WTC11 (cell line): ENCODE measurements around the gene EGFR. TPM values are rescaled to one million over a fixed set of nuclear protein-coding genes. Genes with fewer than 3 reads are reported as not detected.

ENCODE experiments used
- ATAC-seq: fragments of 200-7000 bp; cut with Tn5 transposase; 2 replicates; pipeline ENCODE4 v1.10.0; 2021; ENCODE audit warnings: mild to moderate bottlenecking, moderate library complexity
- CTCF ChIA-PET: fragments of 300-600 bp; sonication (Branson Sonifier 250); formaldehyde crosslinking; loops from one replicate; lab custom pipeline; 2021; ENCODE audit warnings: antibody characterized with exemption; lab: Charles Lee
- POLR2A ChIA-PET: fragments of 350-600 bp; sonication (Branson Sonifier 250); formaldehyde crosslinking; loops from one replicate; lab custom pipeline; 2021; ENCODE audit warnings: antibody characterized with exemption; lab: Charles Lee
- DNase-seq: peaks from one replicate; pipeline ENCODE4 v3.0.0; 2021; ENCODE audit warnings: low spot score
- H3K27ac Mint-ChIP-seq: 2 replicates; pipeline ENCODE4 v1.8.0; 2021; ENCODE audit warnings: mixed read lengths
- H3K27me3 Mint-ChIP-seq: 2 replicates; pipeline ENCODE4 v1.8.0; 2021; ENCODE audit warnings: low read depth, mild to moderate bottlenecking, moderate library complexity, mixed read lengths
- H3K36me3 Mint-ChIP-seq: 2 replicates; pipeline ENCODE4 v1.8.0; 2021; ENCODE audit warnings: mixed read lengths
- H3K4me1 Mint-ChIP-seq: 2 replicates; pipeline ENCODE4 v1.8.0; 2022; ENCODE audit warnings: mixed read lengths
- H3K4me3 Mint-ChIP-seq: 2 replicates; pipeline ENCODE4 v1.8.0; 2021; ENCODE audit warnings: mild to moderate bottlenecking, moderate library complexity, mixed read lengths
- H3K9me3 Mint-ChIP-seq: 2 replicates; pipeline ENCODE4 v1.8.0; 2021; ENCODE audit warnings: mixed read lengths
- CREB1 ChIP-seq: sonication (generic); formaldehyde crosslinking; IDR thresholded peaks from 2 replicates; pipeline ENCODE4 v1.8.0; 2023; ENCODE audit warnings: mild to moderate bottlenecking, missing genetic modification reagents
- EMX1 ChIP-seq: fragments of 250-450 bp; sonication (Bioruptor Pico); IDR thresholded peaks from 2 replicates; pipeline ENCODE4 v1.8.0; 2021; ENCODE audit warnings: mild to moderate bottlenecking
- HMGA2 ChIP-seq: fragments of 250-450 bp; sonication (Bioruptor Pico); IDR thresholded peaks from 2 replicates; pipeline ENCODE4 v1.4.0; 2021; ENCODE audit warnings: mild to moderate bottlenecking, moderate library complexity
- NR2C2 ChIP-seq: sonication (generic); formaldehyde crosslinking; IDR thresholded peaks from 2 replicates; pipeline ENCODE4 v1.8.0; 2022; ENCODE audit warnings: mild to moderate bottlenecking, missing genetic modification reagents
- SP1 ChIP-seq: sonication (generic); formaldehyde crosslinking; conservative IDR thresholded peaks from 2 replicates; pipeline ENCODE4 v1.8.1; 2022; ENCODE audit warnings: missing genetic modification reagents
- ZNF219 ChIP-seq: sonication (generic); formaldehyde crosslinking; IDR thresholded peaks from 2 replicates; pipeline ENCODE4 v1.8.0; 2023; ENCODE audit warnings: missing genetic modification reagents, mild to moderate bottlenecking, borderline replicate concordance
- ZNF232 ChIP-seq: sonication (generic); formaldehyde crosslinking; IDR thresholded peaks from 2 replicates; pipeline ENCODE4 v1.8.0; 2022; ENCODE audit warnings: mild to moderate bottlenecking, missing genetic modification reagents
- ZNF416 ChIP-seq: fragments of 250-450 bp; sonication (Bioruptor Pico); IDR thresholded peaks from 2 replicates; pipeline ENCODE4 v1.9.0; 2021; ENCODE audit warnings: mild to moderate bottlenecking, inconsistent platforms
- ZNF671 ChIP-seq: fragments of 250-450 bp; sonication (Bioruptor Pico); IDR thresholded peaks from 2 replicates; pipeline ENCODE4 v1.8.0; 2021; ENCODE audit warnings: mild to moderate bottlenecking
- total RNA-seq: library from RNA; stranded (reverse); gene quantifications from 3 replicates; pipeline ENCODE4 v1.2.3, GENCODE V29; 2021
- TF ChIP-seq, protein P1 (sequence below): fragments of 200-600 bp; IDR thresholded peaks from 2 replicates; pipeline ENCODE4 v1.8.0; 2022; ENCODE audit warnings: antibody characterized with exemption
- TF ChIP-seq, protein P2 (sequence below): sonication (generic); formaldehyde crosslinking; IDR thresholded peaks from 2 replicates; pipeline ENCODE4 v1.8.1; 2023; ENCODE audit warnings: mild to moderate bottlenecking, moderate library complexity, missing genetic modification reagents
- TF ChIP-seq, protein P3 (sequence below): sonication (generic); formaldehyde crosslinking; conservative IDR thresholded peaks from 2 replicates; pipeline ENCODE4 v1.8.1; 2023; ENCODE audit warnings: mild to moderate bottlenecking, low read depth, missing genetic modification reagents, moderate library complexity
- TF ChIP-seq, protein P4 (sequence below): fragments of 250-450 bp; sonication (Bioruptor Pico); IDR thresholded peaks from 2 replicates; pipeline ENCODE4 v1.9.0; 2021; ENCODE audit warnings: mild to moderate bottlenecking, borderline replicate concordance

EGFR gene
- total RNA-seq, 1 experiment from 2014 or later, result 5.9 TPM

DNA sequence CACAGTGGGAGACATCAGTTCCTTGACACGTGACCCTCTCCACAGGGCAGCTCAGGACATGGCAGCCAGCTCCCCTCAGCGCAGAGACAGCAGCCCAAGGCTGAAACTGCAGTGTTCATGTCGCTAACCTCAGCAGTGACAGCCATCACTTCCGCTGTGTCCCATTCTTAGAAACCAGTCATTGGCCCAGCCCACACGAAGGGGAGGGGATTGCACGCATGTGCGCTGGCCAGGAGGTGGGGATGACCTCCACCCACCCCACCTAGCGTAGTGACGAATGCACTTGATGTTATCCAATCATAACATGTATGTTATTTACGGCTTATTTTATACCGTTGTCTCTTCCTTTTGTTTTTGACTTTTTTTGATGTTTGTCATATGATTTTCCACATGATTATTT is 36.9 kb upstream of the EGFR start:
- no peak for ATAC-seq
- TF ChIP-seq ZNF416 (CRISPR knock-in tag), result no peak
- TF ChIP-seq, all 79 proteins: peak for 0
- Mint-ChIP-seq H3K4me3 (no peak overlapping the region), H3K9me3 (0 out of 2 replicates have a peak, but pooled peaks cover 6% of the 10 kb centered on the region), H3K4me1 (0 out of 2 replicates have a peak, but pooled peaks cover 7% of the 10 kb centered on the region), H3K36me3 (no peaks in the 10 kb centered on the region), H3K27me3 (no peaks in the 10 kb centered on the region; the same call in 1 of the 2 replicates), H3K27ac (no peak overlapping the region)
- DNase-seq, result no peak
- ChIA-PET POLR2A (no interaction called here), CTCF (no interaction called here)

DNA sequence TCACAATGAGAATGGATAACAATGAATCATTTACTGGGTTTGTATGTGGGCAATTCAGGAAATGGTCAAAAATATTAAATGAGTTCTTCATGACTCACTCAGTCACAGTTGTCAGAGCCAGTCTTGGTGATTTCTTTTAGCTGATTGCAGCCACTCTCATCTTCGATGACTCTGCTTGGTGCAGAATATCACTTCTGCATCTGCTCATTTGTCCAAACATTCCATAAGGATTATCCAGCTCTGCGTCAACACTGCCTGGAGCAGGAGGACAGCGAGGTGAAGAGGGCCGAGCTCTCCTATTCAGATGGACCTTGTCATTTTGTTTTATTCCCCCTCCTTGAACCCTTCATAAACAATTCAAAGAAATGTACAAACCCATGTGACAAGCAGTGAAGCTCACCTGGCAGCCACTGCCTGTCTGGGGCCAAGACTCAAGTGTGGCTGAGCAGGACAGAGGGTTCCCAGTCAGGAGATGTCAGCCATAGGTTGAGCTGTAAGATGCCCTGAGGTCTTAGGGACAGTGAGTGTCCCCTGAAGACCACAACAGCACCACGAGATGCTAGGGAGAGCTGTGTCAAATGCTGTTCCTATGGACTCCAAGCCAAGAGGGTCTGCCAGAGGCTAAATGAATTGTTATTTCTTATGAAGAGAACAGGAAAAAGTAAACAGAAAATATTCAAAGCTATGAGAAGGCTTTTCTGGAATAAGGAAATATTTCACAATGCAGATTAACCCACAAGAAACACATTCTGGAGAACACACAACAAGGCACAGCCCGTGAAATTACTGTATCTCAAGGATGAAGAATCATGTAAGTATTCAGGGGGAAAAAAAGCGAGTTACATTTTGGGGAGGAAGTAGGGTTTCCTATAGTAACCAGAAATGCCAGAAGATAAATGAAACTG is 33.1 kb upstream of the EGFR start:
- ChIA-PET POLR2A (interaction anchor here (0.5 kb wide), 1 partner anchor 24 kb away, joined by 3 read pairs; no protein-coding TSS in a partner anchor), CTCF (no interaction called here)
- no peak overlapping the region for H3K4me3 Mint-ChIP-seq
- no peak for ATAC-seq
- no peaks in the 10 kb centered on the region; the same call in 1 of the 2 replicates for H3K27me3 Mint-ChIP-seq
- H3K4me1 Mint-ChIP-seq, result no peaks in the 10 kb centered on the region
- TF ChIP-seq, protein P1, sequence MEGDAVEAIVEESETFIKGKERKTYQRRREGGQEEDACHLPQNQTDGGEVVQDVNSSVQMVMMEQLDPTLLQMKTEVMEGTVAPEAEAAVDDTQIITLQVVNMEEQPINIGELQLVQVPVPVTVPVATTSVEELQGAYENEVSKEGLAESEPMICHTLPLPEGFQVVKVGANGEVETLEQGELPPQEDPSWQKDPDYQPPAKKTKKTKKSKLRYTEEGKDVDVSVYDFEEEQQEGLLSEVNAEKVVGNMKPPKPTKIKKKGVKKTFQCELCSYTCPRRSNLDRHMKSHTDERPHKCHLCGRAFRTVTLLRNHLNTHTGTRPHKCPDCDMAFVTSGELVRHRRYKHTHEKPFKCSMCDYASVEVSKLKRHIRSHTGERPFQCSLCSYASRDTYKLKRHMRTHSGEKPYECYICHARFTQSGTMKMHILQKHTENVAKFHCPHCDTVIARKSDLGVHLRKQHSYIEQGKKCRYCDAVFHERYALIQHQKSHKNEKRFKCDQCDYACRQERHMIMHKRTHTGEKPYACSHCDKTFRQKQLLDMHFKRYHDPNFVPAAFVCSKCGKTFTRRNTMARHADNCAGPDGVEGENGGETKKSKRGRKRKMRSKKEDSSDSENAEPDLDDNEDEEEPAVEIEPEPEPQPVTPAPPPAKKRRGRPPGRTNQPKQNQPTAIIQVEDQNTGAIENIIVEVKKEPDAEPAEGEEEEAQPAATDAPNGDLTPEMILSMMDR, result no peak
- TF ChIP-seq ZNF219 (CRISPR knock-in tag) (no peak), CREB1 (CRISPR knock-in tag) (no peak), HMGA2 (CRISPR knock-in tag) (no peak), ZNF671 (no peak), NR2C2 (CRISPR knock-in tag) (no peak), EMX1 (CRISPR knock-in tag) (no peak), SP1 (CRISPR knock-in tag) (no peak), ZNF232 (no peak)
- TF ChIP-seq, protein P2, sequence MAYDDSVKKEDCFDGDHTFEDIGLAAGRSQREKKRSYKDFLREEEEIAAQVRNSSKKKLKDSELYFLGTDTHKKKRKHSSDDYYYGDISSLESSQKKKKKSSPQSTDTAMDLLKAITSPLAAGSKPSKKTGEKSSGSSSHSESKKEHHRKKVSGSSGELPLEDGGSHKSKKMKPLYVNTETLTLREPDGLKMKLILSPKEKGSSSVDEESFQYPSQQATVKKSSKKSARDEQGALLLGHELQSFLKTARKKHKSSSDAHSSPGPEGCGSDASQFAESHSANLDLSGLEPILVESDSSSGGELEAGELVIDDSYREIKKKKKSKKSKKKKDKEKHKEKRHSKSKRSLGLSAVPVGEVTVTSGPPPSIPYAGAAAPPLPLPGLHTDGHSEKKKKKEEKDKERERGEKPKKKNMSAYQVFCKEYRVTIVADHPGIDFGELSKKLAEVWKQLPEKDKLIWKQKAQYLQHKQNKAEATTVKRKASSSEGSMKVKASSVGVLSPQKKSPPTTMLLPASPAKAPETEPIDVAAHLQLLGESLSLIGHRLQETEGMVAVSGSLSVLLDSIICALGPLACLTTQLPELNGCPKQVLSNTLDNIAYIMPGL, result no peak
- TF ChIP-seq, protein P3, sequence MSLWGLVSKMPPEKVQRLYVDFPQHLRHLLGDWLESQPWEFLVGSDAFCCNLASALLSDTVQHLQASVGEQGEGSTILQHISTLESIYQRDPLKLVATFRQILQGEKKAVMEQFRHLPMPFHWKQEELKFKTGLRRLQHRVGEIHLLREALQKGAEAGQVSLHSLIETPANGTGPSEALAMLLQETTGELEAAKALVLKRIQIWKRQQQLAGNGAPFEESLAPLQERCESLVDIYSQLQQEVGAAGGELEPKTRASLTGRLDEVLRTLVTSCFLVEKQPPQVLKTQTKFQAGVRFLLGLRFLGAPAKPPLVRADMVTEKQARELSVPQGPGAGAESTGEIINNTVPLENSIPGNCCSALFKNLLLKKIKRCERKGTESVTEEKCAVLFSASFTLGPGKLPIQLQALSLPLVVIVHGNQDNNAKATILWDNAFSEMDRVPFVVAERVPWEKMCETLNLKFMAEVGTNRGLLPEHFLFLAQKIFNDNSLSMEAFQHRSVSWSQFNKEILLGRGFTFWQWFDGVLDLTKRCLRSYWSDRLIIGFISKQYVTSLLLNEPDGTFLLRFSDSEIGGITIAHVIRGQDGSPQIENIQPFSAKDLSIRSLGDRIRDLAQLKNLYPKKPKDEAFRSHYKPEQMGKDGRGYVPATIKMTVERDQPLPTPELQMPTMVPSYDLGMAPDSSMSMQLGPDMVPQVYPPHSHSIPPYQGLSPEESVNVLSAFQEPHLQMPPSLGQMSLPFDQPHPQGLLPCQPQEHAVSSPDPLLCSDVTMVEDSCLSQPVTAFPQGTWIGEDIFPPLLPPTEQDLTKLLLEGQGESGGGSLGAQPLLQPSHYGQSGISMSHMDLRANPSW (CRISPR knock-in tag), result no peak
- TF ChIP-seq, protein P4, sequence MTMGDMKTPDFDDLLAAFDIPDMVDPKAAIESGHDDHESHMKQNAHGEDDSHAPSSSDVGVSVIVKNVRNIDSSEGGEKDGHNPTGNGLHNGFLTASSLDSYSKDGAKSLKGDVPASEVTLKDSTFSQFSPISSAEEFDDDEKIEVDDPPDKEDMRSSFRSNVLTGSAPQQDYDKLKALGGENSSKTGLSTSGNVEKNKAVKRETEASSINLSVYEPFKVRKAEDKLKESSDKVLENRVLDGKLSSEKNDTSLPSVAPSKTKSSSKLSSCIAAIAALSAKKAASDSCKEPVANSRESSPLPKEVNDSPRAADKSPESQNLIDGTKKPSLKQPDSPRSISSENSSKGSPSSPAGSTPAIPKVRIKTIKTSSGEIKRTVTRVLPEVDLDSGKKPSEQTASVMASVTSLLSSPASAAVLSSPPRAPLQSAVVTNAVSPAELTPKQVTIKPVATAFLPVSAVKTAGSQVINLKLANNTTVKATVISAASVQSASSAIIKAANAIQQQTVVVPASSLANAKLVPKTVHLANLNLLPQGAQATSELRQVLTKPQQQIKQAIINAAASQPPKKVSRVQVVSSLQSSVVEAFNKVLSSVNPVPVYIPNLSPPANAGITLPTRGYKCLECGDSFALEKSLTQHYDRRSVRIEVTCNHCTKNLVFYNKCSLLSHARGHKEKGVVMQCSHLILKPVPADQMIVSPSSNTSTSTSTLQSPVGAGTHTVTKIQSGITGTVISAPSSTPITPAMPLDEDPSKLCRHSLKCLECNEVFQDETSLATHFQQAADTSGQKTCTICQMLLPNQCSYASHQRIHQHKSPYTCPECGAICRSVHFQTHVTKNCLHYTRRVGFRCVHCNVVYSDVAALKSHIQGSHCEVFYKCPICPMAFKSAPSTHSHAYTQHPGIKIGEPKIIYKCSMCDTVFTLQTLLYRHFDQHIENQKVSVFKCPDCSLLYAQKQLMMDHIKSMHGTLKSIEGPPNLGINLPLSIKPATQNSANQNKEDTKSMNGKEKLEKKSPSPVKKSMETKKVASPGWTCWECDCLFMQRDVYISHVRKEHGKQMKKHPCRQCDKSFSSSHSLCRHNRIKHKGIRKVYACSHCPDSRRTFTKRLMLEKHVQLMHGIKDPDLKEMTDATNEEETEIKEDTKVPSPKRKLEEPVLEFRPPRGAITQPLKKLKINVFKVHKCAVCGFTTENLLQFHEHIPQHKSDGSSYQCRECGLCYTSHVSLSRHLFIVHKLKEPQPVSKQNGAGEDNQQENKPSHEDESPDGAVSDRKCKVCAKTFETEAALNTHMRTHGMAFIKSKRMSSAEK (CRISPR knock-in tag), result no peak
- H3K36me3 Mint-ChIP-seq, result no peaks in the 10 kb centered on the region
- no peak for DNase-seq
- 0 out of 2 replicates have a peak, but pooled peaks cover 6% of the 10 kb centered on the region for H3K9me3 Mint-ChIP-seq
- no peak overlapping the region for H3K27ac Mint-ChIP-seq
